ENCODE measurements around the gene FBXO31. TPM values are rescaled to one million over a fixed set of nuclear protein-coding genes. Genes with fewer than 3 reads are reported as not detected.
A peak's percentile ranks its signal among the peaks of the same experiment; 100 is the strongest.

The FBXO31 gene
- total and polyA plus RNA-seq, 2 of the 13 experiments (the other 11 are each of a cell fraction or from before 2014, with no cell fraction given), result 92.4 to 101 TPM

GRCh38 chr16:87278191-87279093, 105.1 kb downstream of the FBXO31 start (continued):
- peak; percentile 42; the same call in 1 of the 2 replicates for TF ChIP-seq MXD3 (CRISPR knock-in tag; IDR thresholded peaks at IDR 0.05)
- no peak for TF ChIP-seq ZFP36L2 (CRISPR knock-in tag; IDR thresholded peaks at IDR 0.05)
- TF ChIP-seq ZNF780A (CRISPR knock-in tag; IDR thresholded peaks at IDR 0.05), result no peak
- no peak for TF ChIP-seq ISX (CRISPR knock-in tag; conservative IDR thresholded peaks at IDR 0.05)
- peak; percentile 66; the same call in 1 of the 2 replicates for TF ChIP-seq ZFP91 (CRISPR knock-in tag; IDR thresholded peaks at IDR 0.05; ENCODE audit: borderline replicate concordance)
- TF ChIP-seq RXRA (CRISPR knock-in tag; IDR thresholded peaks at IDR 0.05), result peak; percentile 43; the same call in 1 of the 2 replicates
- no peak for TF ChIP-seq PAXIP1 (CRISPR knock-in tag; conservative IDR thresholded peaks at IDR 0.05)
- no peak for TF ChIP-seq NFYB (CRISPR knock-in tag; IDR thresholded peaks at IDR 0.05)
- TF ChIP-seq, protein P1, sequence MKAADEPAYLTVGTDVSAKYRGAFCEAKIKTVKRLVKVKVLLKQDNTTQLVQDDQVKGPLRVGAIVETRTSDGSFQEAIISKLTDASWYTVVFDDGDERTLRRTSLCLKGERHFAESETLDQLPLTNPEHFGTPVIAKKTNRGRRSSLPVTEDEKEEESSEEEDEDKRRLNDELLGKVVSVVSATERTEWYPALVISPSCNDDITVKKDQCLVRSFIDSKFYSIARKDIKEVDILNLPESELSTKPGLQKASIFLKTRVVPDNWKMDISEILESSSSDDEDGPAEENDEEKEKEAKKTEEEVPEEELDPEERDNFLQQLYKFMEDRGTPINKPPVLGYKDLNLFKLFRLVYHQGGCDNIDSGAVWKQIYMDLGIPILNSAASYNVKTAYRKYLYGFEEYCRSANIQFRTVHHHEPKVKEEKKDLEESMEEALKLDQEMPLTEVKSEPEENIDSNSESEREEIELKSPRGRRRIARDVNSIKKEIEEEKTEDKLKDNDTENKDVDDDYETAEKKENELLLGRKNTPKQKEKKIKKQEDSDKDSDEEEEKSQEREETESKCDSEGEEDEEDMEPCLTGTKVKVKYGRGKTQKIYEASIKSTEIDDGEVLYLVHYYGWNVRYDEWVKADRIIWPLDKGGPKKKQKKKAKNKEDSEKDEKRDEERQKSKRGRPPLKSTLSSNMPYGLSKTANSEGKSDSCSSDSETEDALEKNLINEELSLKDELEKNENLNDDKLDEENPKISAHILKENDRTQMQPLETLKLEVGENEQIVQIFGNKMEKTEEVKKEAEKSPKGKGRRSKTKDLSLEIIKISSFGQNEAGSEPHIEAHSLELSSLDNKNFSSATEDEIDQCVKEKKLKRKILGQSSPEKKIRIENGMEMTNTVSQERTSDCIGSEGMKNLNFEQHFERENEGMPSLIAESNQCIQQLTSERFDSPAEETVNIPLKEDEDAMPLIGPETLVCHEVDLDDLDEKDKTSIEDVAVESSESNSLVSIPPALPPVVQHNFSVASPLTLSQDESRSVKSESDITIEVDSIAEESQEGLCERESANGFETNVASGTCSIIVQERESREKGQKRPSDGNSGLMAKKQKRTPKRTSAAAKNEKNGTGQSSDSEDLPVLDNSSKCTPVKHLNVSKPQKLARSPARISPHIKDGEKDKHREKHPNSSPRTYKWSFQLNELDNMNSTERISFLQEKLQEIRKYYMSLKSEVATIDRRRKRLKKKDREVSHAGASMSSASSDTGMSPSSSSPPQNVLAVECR (CRISPR knock-in tag; IDR thresholded peaks at IDR 0.05; ENCODE audit: borderline replicate concordance), result no peak
- peak; percentile 60 for TF ChIP-seq ZNF687 (CRISPR knock-in tag; IDR thresholded peaks at IDR 0.05)
- TF ChIP-seq ZNF75D (CRISPR knock-in tag; IDR thresholded peaks at IDR 0.05; ENCODE audit: borderline replicate concordance), result no peak
- TF ChIP-seq NR3C1 (CRISPR knock-in tag; IDR thresholded peaks at IDR 0.05), result no peak
- no peak for TF ChIP-seq SATB2 (CRISPR knock-in tag; IDR thresholded peaks at IDR 0.05)

All from HepG2 (cell line).